H1 (cell line): Measurements from ENCODE around the gene PLEK. TPM values are rescaled to one million over a fixed set of nuclear protein-coding genes. Genes with fewer than 3 reads are reported as not detected.

ENCODE experiments used
- CTCF ChIA-PET: fragments of 300-600 bp; sonication (Branson Sonifier 250); formaldehyde crosslinking; loops from one replicate; lab custom pipeline; 2021; ENCODE audit not compliant: partially characterized antibody; lab: Charles Lee
- POLR2A ChIA-PET: fragments of 300-600 bp; sonication (Branson Sonifier 250); formaldehyde crosslinking; loops from one replicate; lab custom pipeline; 2021; ENCODE audit warnings: inconsistent platforms; ENCODE audit not compliant: partially characterized antibody; lab: Charles Lee
- DNase-seq, 2 experiments: peaks; one replicate each; pipeline versions ENCODE4 v3.0.0 to v3.0.0-alpha.2; 2010 to 2022; ENCODE audit warnings: low spot score in 2 of 2, low read depth in 1 of 2, mixed read lengths in 1 of 2
- FAIRE-seq: peaks from 2 replicates; lab custom pipeline; 2011; peaks lifted over from hg19 to GRCh38; lab: Jason Lieb, UNC
- H2AFZ ChIP-seq: 2 replicates; pipeline ENCODE4 v1.8.1; 2012; ENCODE audit warnings: low read length, inconsistent platforms
- H2AK5ac ChIP-seq: 2 replicates; pipeline ENCODE4 v1.6.1; 2013; ENCODE audit warnings: low read depth, low read length
- H2BK120ac ChIP-seq: replicated peaks from 2 replicates; pipeline ENCODE3; 2013; ENCODE audit warnings: low read depth, low read length, inconsistent platforms
- H2BK12ac ChIP-seq: 2 replicates; pipeline ENCODE4 v1.6.1; 2013; ENCODE audit warnings: low read depth, low read length
- H2BK15ac ChIP-seq: 2 replicates; pipeline ENCODE4 v1.6.1; 2013; ENCODE audit warnings: low read length
- H2BK20ac ChIP-seq: 2 replicates; pipeline ENCODE4 v1.6.1; 2013; ENCODE audit warnings: low read length
- H2BK5ac ChIP-seq: 2 replicates; pipeline ENCODE4 v1.6.1; 2013; ENCODE audit warnings: low read depth, low read length
- H3K14ac ChIP-seq: 2 replicates; pipeline ENCODE4 v1.6.1; 2013; ENCODE audit warnings: inconsistent platforms; ENCODE audit not compliant: insufficient read length
- H3K18ac ChIP-seq: 2 replicates; pipeline ENCODE4 v1.6.1; 2013; ENCODE audit warnings: low read length; ENCODE audit errors: extremely low read depth
- H3K23ac ChIP-seq: 2 replicates; pipeline ENCODE4 v1.6.1; 2013; ENCODE audit warnings: inconsistent platforms; ENCODE audit not compliant: insufficient read length
- H3K23me2 ChIP-seq: 2 replicates; pipeline ENCODE4 v1.6.1; 2013; ENCODE audit warnings: low read depth, low read length
- H3K27ac ChIP-seq: 2 replicates; pipeline ENCODE4 v1.6.1; 2011; ENCODE audit warnings: low read depth, low read length, inconsistent platforms
- H3K27me3 ChIP-seq, 4 experiments: replicated peaks in 1 of 4; 1 replicate in 1 of 4; 2 replicates in 3 of 4; pipeline versions ENCODE4 v1.6.1 to v1.8.1; 2011 to 2013; ENCODE audit warnings: low read length in 3 of 4, mild to moderate bottlenecking in 3 of 4, inconsistent platforms in 2 of 4, mixed read lengths in 2 of 4, moderate library complexity in 1 of 4; ENCODE audit not compliant: control insufficient read depth in 3 of 4, insufficient read depth in 3 of 4; ENCODE audit errors: extremely low read depth in 1 of 4
- H3K36me3 ChIP-seq, 4 experiments: 2 replicates each; pipeline versions ENCODE4 v1.6.1 to v1.8.1; 2011 to 2013; ENCODE audit warnings: mild to moderate bottlenecking in 4 of 4, low read length in 3 of 4, moderate library complexity in 2 of 4, control low read depth in 1 of 4, inconsistent platforms in 1 of 4; ENCODE audit not compliant: insufficient read depth in 4 of 4, control insufficient read depth in 2 of 4
- H3K4ac ChIP-seq: replicated peaks from 2 replicates; pipeline ENCODE3; 2013; ENCODE audit warnings: low read length, low read depth, mixed read lengths, inconsistent platforms; ENCODE audit not compliant: insufficient read length
- H3K4me1 ChIP-seq, 4 experiments: replicated peaks in 1 of 4; 1 replicate in 1 of 4; 2 replicates in 3 of 4; pipeline versions ENCODE4 v1.6.1 to v1.8.1; 2011 to 2013; ENCODE audit warnings: low read length in 3 of 4, inconsistent platforms in 2 of 4, mixed read lengths in 1 of 4; ENCODE audit not compliant: insufficient read depth in 4 of 4, control insufficient read depth in 3 of 4
- H3K4me2 ChIP-seq, 2 experiments: 2 replicates each; pipeline versions ENCODE4 v1.6.1 to v1.8.1; 2011 to 2013; ENCODE audit warnings: low read depth in 2 of 2, low read length in 2 of 2, control low read depth in 1 of 2, inconsistent platforms in 1 of 2, mild to moderate bottlenecking in 1 of 2; ENCODE audit not compliant: insufficient read depth in 1 of 2
- H3K4me3 ChIP-seq, 4 experiments: fragments of 200-600, 300-600 bp in 1 of 4; sonication (generic), shearing (Covaris generic), sonication (Bioruptor Twin) in 1 of 4; 2 replicates each; pipeline versions ENCODE4 v1.5.1 to v1.8.1; 2011 to 2016; ENCODE audit warnings: low read length in 4 of 4, low read depth in 3 of 4, control low read depth in 2 of 4, inconsistent platforms in 2 of 4, mild to moderate bottlenecking in 2 of 4, mixed read lengths in 1 of 4, moderate library complexity in 1 of 4; ENCODE audit not compliant: insufficient read depth in 2 of 4; ENCODE audit errors: extremely low read depth in 1 of 4
- H3K56ac ChIP-seq: replicated peaks from 2 replicates; pipeline ENCODE3; 2013; ENCODE audit warnings: low read depth, mild to moderate bottlenecking, mixed read lengths, low read length, inconsistent platforms; ENCODE audit not compliant: insufficient read length
- H3K79me1 ChIP-seq: 2 replicates; pipeline ENCODE4 v1.6.1; 2013; ENCODE audit warnings: low read depth, low read length, control low read depth
- H3K79me2 ChIP-seq, 2 experiments: 2 replicates each; pipeline versions ENCODE4 v1.6.1 to v1.8.1; 2012 to 2013; ENCODE audit warnings: low read length in 2 of 2, mild to moderate bottlenecking in 2 of 2, inconsistent platforms in 1 of 2; ENCODE audit not compliant: insufficient read depth in 2 of 2, control insufficient read depth in 1 of 2
- H3K9ac ChIP-seq, 4 experiments: replicated peaks in 1 of 4; 1 replicate in 1 of 4; 2 replicates in 3 of 4; pipeline versions ENCODE4 v1.6.1 to v1.8.1; 2011 to 2013; ENCODE audit warnings: low read depth in 3 of 4, low read length in 3 of 4, control low read depth in 2 of 4, mild to moderate bottlenecking in 2 of 4, moderate library complexity in 2 of 4, inconsistent platforms in 1 of 4; ENCODE audit errors: extremely low read depth in 1 of 4
- H3K9me3 ChIP-seq, 2 experiments: 2 replicates each; pipeline versions ENCODE4 v1.6.1 to v1.8.1; 2012 to 2013; ENCODE audit warnings: mild to moderate bottlenecking in 2 of 2, moderate library complexity in 2 of 2, control low read depth in 1 of 2, inconsistent platforms in 1 of 2, low read depth in 1 of 2, low read length in 1 of 2, mixed read lengths in 1 of 2; ENCODE audit not compliant: insufficient read depth in 2 of 2
- H4K20me1 ChIP-seq, 2 experiments: replicated peaks in 1 of 2; 2 replicates each; pipeline versions ENCODE3 to v1.8.1; 2011 to 2013; ENCODE audit warnings: inconsistent platforms in 2 of 2, low read length in 2 of 2, mild to moderate bottlenecking in 1 of 2; ENCODE audit not compliant: insufficient read depth in 2 of 2, control insufficient read depth in 1 of 2
- H4K5ac ChIP-seq: 2 replicates; pipeline ENCODE4 v1.6.1; 2013; ENCODE audit warnings: low read length, low read depth, mixed read lengths, inconsistent platforms; ENCODE audit not compliant: insufficient read length
- H4K8ac ChIP-seq: 2 replicates; pipeline ENCODE4 v1.8.0; 2013; ENCODE audit warnings: mild to moderate bottlenecking, moderate library complexity, low read length, inconsistent platforms; ENCODE audit not compliant: insufficient read depth; ENCODE audit errors: extremely low read depth
- H4K91ac ChIP-seq: replicated peaks from 2 replicates; pipeline ENCODE3; 2013; ENCODE audit warnings: low read length, mixed read lengths, inconsistent platforms; ENCODE audit not compliant: insufficient read length
- WGBS, 2 experiments: shearing (Covaris generic) in 1 of 2; methylation state at CpG; one replicate each; pipeline versions ENCODE4 v1.1.6 to v1.1.7; 2013 to 2015; ENCODE audit warnings: low lambda C conversion rate in 2 of 2, mixed read lengths in 2 of 2, inconsistent platforms in 1 of 2, low coverage in 1 of 2, missing lambda C conversion rate in 1 of 2; ENCODE audit not compliant: insufficient replicate concordance in 2 of 2, insufficient coverage in 1 of 2, insufficient read length in 1 of 2; ENCODE audit errors: extremely low coverage in 1 of 2, missing lambda C conversion rate in 1 of 2; 5-methylcytosine and 5-hydroxymethylcytosine counted together
- polyA plus RNA-seq, 7 experiments: library from polyadenylated mRNA; depleted of rRNA in 3 of 7; stranded (reverse) in 5 of 7; unstranded in 2 of 7; fragments of >200 nt in 5 of 7; fragments of 200-250 nt in 2 of 7; gene quantifications; 1 replicate in 5 of 7; 2 replicates in 1 of 7; 4 replicates in 1 of 7; pipeline versions ENCODE4 v1.2.1 to v1.2.3, GENCODE V29; 2011 to 2013; ENCODE audit warnings: missing spikeins in 2 of 7, mixed read lengths in 2 of 7
- total RNA-seq: library from RNA; stranded (reverse); fragmentation: NEBNext Ultra II Directional; extraction: Animal tissue kit (Norgen Biotek cat#: 25700); gene quantifications from 2 replicates; pipeline ENCODE4 v1.2.1, GENCODE V29; 2021

The PLEK gene
- total and polyA plus RNA-seq, 2 of the 8 experiments (the other 6 are each of a cell fraction or from before 2014, with no cell fraction given), result not detected

- Histone ChIP-seq H2BK15ac (no peak overlapping the region), H3K4ac (no peak overlapping the region), H3K18ac (no peak overlapping the region), H4K8ac (no peak overlapping the region), H3K4me2 (no peak overlapping the region), H2BK120ac (no peak overlapping the region), H3K23ac (no peak overlapping the region), H2BK5ac (no peak overlapping the region), H4K5ac (no peak overlapping the region), H3K23me2 (no peaks in the 10 kb centered on the region), H3K79me2 (no peaks in the 10 kb centered on the region), H2AK5ac (no peak overlapping the region), H2BK20ac (no peak overlapping the region), H3K4me3 (no peak overlapping the region), H3K27me3 (no peaks in the 10 kb centered on the region), H4K91ac (no peak overlapping the region), H3K36me3 (no peaks in the 10 kb centered on the region), H3K56ac (no peak overlapping the region), H3K14ac (no peak overlapping the region), H3K79me1 (no peaks in the 10 kb centered on the region), H2AFZ (no peak overlapping the region), H3K9me3 (no peaks in the 10 kb centered on the region), H4K20me1 (no peaks in the 10 kb centered on the region), H3K4me1 (no peaks in the 10 kb centered on the region), H3K27ac (no peak overlapping the region), H3K9ac (no peak overlapping the region), H2BK12ac (no peak overlapping the region)
- CTCF ChIA-PET, result interaction anchor here (1.8 kb wide), 1 partner anchor 11 kb away, joined by 9 read pairs; no protein-coding TSS in a partner anchor
- FAIRE-seq, result no peak
- POLR2A ChIA-PET, result no interaction called here
- 88% methylated on average over 2 of the region's 2 CpGs; no CpG with 5 or more reads in 1 of the 2 experiments for WGBS, 2 experiments
- no peak for DNase-seq
Measured at GRCh38 chr2:68372485-68372884, 7.4 kb downstream of the PLEK start.
